NCI-H2227 treated with DMSO at 0.1 percent for 48 hours (cell line): Measurements from ENCODE around the gene FAM83G.

Experiments
- DNase-seq: peaks from one replicate; lab custom pipeline; 2025; lab: John Stamatoyannopoulos, UW

The FAM83G gene

GRCh38 chr17:18987230-18987610 is 17.3 kb downstream of the FAM83G start:
- no peak for DNase-seq

GRCh38 chr17:18986541-18987229 is 17.9 kb downstream of the FAM83G start:
- DNase-seq: no peak

- no peak for DNase-seq
Measured at GRCh38 chr17:18985475-18985874, 19.1 kb downstream of the FAM83G start.

GRCh38 chr17:18984273-18985114 is 20.1 kb downstream of the FAM83G start:
- no peak for DNase-seq

DNA sequence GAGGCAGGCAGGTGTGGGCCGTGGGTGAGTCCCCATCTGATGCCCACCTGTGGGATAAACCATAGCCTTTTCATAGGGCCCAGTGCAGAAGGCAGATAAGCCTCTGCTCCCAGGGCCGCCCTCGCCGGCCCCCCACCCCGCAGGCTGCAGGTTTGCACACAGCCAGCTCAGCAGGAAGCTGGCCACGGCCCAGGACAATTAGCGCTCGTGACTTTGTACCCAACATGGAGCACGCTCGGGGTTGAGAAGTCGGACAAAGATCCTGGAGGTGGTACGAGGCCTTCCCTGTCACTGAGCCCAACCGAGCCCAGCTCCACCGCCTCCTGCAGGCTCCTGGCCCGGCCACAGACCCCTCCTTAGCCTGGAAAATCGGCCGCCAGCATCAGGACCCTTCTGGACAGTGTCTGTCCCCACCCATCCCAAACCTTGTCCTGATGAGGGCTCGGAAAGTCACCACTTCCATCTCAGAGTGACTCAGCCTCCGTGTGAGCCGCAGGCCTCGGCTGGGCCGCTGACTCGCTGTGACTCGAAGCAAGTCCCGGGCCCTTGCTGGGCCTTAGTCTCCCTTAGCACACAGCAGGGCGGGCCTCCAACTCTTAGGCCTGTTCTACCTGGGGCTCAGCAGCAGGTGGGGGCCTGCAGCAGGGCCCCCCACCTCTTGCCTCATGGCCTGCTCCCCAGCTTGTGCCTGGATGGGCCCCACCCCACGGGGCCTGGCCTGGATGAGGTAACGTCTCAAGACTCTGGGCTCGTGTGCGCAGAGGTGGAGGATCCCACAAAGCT is 22.7 kb downstream of the FAM83G start:
- DNase-seq: no peak

GRCh38 chr17:18981335-18981641 is 23.3 kb downstream of the FAM83G start:
- DNase-seq: no peak

GRCh38 chr17:18980682-18981334 is 23.8 kb downstream of the FAM83G start:
- DNase-seq: no peak

GRCh38 chr17:18978655-18979054 is 25.9 kb downstream of the FAM83G start:
- no peak for DNase-seq

GRCh38 chr17:18978050-18978449 is 26.5 kb downstream of the FAM83G start:
- no peak for DNase-seq

DNA sequence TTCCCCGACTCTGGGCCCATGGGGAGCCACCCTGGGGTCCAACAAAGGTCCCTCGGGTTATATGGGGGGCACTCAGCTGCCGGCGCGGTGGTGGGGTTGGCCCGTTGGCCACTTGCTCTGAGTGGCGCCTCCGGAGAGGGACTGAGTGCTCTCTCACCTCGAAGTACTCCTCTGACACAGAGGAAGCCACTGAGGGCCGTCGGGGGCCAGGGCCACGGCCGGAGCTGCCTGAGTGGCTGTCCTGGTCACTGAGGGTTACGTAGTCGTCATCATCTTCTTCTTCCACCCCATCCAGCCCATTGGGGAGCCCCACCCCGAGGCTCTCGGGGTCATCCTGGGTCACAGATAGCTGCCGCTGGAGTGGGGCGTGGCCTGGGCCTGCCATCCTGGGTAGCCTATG is 26.9 kb downstream of the FAM83G start:
- DNase-seq: no peak

GRCh38 chr17:18977021-18977420 is 27.5 kb downstream of the FAM83G start:
- DNase-seq: no peak

- no peak for DNase-seq
Measured at GRCh38 chr17:18976201-18976600, 28.4 kb downstream of the FAM83G start.

DNA sequence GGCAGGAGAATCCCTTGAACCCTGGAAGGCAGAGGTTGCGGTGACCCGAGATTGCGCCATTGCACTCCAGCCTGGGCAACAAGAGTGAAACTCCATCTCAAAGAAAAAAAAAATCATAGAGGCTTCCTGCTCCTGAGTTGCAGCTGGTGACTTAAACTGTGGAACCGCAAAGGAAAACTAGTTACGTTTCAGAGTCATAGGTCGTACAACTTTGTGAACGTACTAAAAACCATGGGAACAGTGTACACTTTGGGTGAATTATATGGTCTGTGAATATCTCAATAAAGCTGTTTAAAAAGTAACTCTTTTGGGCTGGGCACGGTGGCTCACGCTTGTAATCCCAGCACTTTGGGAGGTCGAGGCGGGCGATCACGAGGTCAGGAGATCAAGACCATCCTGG is 29.0 kb downstream of the FAM83G start:
- DNase-seq: no peak

DNA sequence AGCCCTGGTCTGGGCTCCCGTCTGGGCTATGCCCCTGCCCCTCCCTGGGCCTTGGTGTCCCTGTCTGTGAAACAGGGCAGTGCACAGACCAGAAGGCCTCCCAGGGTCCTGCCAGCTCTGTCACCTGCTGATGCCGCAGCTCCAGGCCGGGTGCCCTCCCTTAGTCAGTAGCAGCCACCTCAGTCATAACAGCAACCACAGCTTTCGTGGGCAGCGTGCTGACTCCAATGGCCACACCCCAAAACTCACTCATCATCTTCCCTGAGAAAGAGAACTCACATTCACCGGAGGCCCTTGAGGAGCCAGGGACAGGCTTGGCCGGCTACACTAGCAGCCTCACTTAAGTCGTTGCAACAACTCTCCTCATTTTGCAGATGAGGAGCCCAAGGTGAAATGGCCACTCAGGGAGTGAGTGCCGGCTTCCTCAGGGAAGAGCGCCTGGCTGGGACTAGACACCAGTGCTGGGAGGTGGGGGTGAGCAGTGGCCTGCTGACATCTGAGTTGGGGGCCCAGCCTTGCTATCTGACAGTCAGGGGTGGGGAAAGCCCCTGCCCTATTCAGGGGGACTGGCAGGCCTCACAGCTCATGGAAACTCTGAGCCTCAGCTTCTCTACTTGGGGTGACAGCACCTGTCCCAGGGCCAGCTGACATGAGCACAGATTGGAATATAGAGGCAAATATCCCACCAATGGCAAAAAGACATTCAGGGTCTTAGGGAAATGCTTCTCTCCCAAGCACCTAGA is 30.0 kb downstream of the FAM83G start:
- no peak for DNase-seq

- no peak for DNase-seq
Measured at GRCh38 chr17:18971801-18972200, 32.8 kb downstream of the FAM83G start.

DNA sequence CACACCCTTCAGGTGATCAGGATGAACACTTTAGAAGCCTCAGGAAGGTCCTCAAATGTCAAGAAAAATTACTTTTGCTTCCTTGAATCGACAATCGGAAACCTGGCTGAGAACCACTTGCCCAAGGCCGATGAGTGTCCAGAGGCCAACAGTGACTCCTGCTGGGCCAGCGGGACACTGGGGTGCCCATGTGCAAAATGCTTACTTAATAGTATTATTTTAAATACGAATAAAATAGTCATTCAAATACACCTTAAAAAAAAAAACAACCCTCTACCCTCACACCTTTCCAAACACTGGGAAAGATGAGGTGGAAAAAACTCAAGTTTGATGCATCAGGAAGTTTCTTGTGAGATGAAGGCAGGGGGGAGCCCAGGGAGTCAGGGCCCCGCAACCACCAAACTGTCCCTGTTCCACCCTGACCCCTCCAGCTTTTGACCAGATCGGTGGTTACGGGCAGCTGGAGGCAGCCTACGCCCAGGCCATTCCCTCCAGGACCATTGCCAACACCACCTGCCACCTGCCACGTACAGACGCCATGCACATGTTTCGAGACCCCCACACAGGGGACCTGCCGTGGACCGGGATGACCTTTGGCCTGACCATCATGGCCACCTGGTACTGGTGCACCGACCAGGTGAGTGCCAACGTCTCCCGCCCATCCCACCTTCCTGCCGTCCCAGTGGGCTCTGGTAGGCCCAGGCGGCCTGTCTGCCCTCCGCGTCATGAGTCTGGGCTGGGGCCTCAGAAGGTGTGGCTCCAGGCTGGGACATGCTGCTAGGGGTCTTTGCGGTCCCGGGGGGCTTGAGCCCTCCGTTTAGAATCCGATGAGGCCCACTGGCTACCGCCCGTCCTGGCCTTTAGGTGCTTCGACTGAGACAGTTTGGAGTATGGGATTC is 33.7 kb downstream of the FAM83G start:
- DNase-seq: no peak

GRCh38 chr17:18968945-18969887 is 35.3 kb downstream of the FAM83G start:
- no peak for DNase-seq

- DNase-seq: no peak
Measured at GRCh38 chr17:18968345-18968744, 36.2 kb downstream of the FAM83G start.

- DNase-seq: no peak
Measured at GRCh38 chr17:18967916-18968315, 36.6 kb downstream of the FAM83G start.
